GM23338 (cell line): Measurements from ENCODE around the gene APOM. TPM values are rescaled to one million over a fixed set of nuclear protein-coding genes. Genes with fewer than 3 reads are reported as not detected.

Experiments
- ATAC-seq: fragments of 200-7000 bp; cut with Tn5 transposase; 3 replicates; pipeline ENCODE4 v1.9.1; 2020
- DNase-seq: peaks from one replicate; pipeline ENCODE4 v3.0.0-alpha.2; 2015; ENCODE audit warnings: low spot score
- H2AFZ ChIP-seq: fragments of 200-600 bp; sonication (generic); 2 replicates; pipeline ENCODE4 v1.8.0; 2016; ENCODE audit warnings: antibody characterized with exemption, mild to moderate bottlenecking, moderate library complexity
- H3F3A ChIP-seq: fragments of 200-600 bp; sonication (generic); replicated peaks from 2 replicates; pipeline ENCODE4 v1.8.0; 2017; ENCODE audit warnings: antibody characterized with exemption, mixed run types, low read depth
- H3K27ac ChIP-seq: fragments of 200-600 bp; sonication (generic); 2 replicates; pipeline ENCODE4 v1.6.1; 2016; ENCODE audit warnings: low read depth
- H3K27me3 ChIP-seq: fragments of 200-600 bp; sonication (generic); 2 replicates; pipeline ENCODE4 v1.8.0; 2016; ENCODE audit warnings: mild to moderate bottlenecking, mixed run types, moderate library complexity; ENCODE audit not compliant: insufficient read depth
- H3K36me3 ChIP-seq: fragments of 200-600 bp; sonication (generic); 2 replicates; pipeline ENCODE4 v1.8.0; 2016; ENCODE audit warnings: mild to moderate bottlenecking; ENCODE audit not compliant: insufficient read depth
- H3K4me1 ChIP-seq: fragments of 200-600 bp; sonication (generic); 2 replicates; pipeline ENCODE4 v1.8.0; 2016; ENCODE audit warnings: mild to moderate bottlenecking, moderate library complexity; ENCODE audit not compliant: insufficient read depth
- H3K4me2 ChIP-seq: fragments of 200-600 bp; sonication (generic); 2 replicates; pipeline ENCODE4 v1.7.1; 2017; ENCODE audit warnings: mixed run types
- H3K4me3 ChIP-seq: fragments of 200-600 bp; sonication (generic); 2 replicates; pipeline ENCODE4 v1.6.1; 2016; ENCODE audit warnings: mixed run types
- H3K79me2 ChIP-seq: fragments of 200-600 bp; sonication (generic); replicated peaks from 2 replicates; pipeline ENCODE4 v1.8.0; 2017; ENCODE audit warnings: mild to moderate bottlenecking; ENCODE audit not compliant: insufficient read depth
- H3K9me2 ChIP-seq: fragments of 200-600 bp; sonication (generic); 2 replicates; pipeline ENCODE4 v1.8.0; 2017; ENCODE audit not compliant: insufficient read depth
- H4K20me1 ChIP-seq: fragments of 200-600 bp; sonication (generic); replicated peaks from 2 replicates; pipeline ENCODE4 v1.8.0; 2017; ENCODE audit warnings: mild to moderate bottlenecking; ENCODE audit not compliant: insufficient read depth
- H3K27ac Mint-ChIP-seq: 2 replicates; pipeline ENCODE4 v1.8.0; 2020; ENCODE audit warnings: inconsistent platforms, mild to moderate bottlenecking, moderate library complexity, mixed read lengths
- H3K27me3 Mint-ChIP-seq: 3 replicates; pipeline ENCODE4 v1.8.0; 2022; ENCODE audit warnings: low read depth, mild to moderate bottlenecking, moderate library complexity, mixed read lengths, inconsistent platforms; ENCODE audit not compliant: insufficient read depth, poor library complexity
- H3K36me3 Mint-ChIP-seq: 3 replicates; pipeline ENCODE4 v1.8.0; 2021; ENCODE audit warnings: low read depth, mild to moderate bottlenecking, inconsistent platforms, moderate library complexity, mixed read lengths
- H3K4me1 Mint-ChIP-seq: 3 replicates; pipeline ENCODE4 v1.8.0; 2020; ENCODE audit warnings: mild to moderate bottlenecking, inconsistent platforms, mixed read lengths
- H3K4me3 Mint-ChIP-seq: 3 replicates; pipeline ENCODE4 v1.8.0; 2021; ENCODE audit warnings: moderate library complexity, mild to moderate bottlenecking, inconsistent platforms, mixed read lengths
- H3K9me3 Mint-ChIP-seq: 3 replicates; pipeline ENCODE4 v1.8.0; 2020; ENCODE audit warnings: moderate library complexity, mild to moderate bottlenecking, inconsistent platforms, mixed read lengths
- EZH2 ChIP-seq: fragments of 200-600 bp; sonication (generic); IDR thresholded peaks from one replicate; pipeline ENCODE4 v1.8.0; 2017; ENCODE audit warnings: antibody characterized with exemption, mild to moderate bottlenecking, low read depth; ENCODE audit not compliant: unreplicated experiment
- EZH2phosphoT487 ChIP-seq: fragments of 200-600 bp; sonication (generic); IDR thresholded peaks from one replicate; pipeline ENCODE4 v1.8.1; 2018; ENCODE audit warnings: antibody characterized with exemption; ENCODE audit not compliant: unreplicated experiment
- NANOG ChIP-seq: IDR thresholded peaks from 2 replicates; pipeline ENCODE4 v1.6.1; 2016; ENCODE audit warnings: antibody characterized with exemption, borderline replicate concordance
- POLR2AphosphoS5 ChIP-seq: IDR thresholded peaks from 2 replicates; pipeline ENCODE4 v1.6.1; 2016; ENCODE audit warnings: antibody characterized with exemption, low read depth
- STAT1 ChIP-seq: IDR thresholded peaks from one replicate; pipeline ENCODE4 v1.6.1; 2016; ENCODE audit warnings: antibody characterized with exemption; ENCODE audit not compliant: unreplicated experiment
- ZNF114 ChIP-seq: fragments of 250-450 bp; sonication (Bioruptor Pico); IDR thresholded peaks from 2 replicates; pipeline ENCODE4 v1.5.0; 2020; ENCODE audit warnings: mild to moderate bottlenecking, moderate library complexity
- ZNF331 ChIP-seq: fragments of 250-450 bp; sonication (Bioruptor Pico); IDR thresholded peaks from 2 replicates; pipeline ENCODE4 v1.5.0; 2020; ENCODE audit warnings: low read depth, mild to moderate bottlenecking, moderate library complexity
- polyA plus RNA-seq: library from polyadenylated mRNA; unstranded; fragments of >200 nt; fragmentation: Nextera tagmentation; extraction: Ambion mirVana; gene quantifications from 2 replicates; pipeline ENCODE4 v1.2.1, GENCODE V29; 2016
- total RNA-seq: library from RNA; depleted of rRNA; stranded (reverse); fragments of >200 nt; shearing (Covaris generic); gene quantifications from 2 replicates; pipeline ENCODE4 v1.2.3, GENCODE V29; 2014
- TF ChIP-seq, protein P1 (sequence below), 2 experiments: fragments of 200-600 bp in 1 of 2; sonication (generic) in 1 of 2; conservative IDR thresholded peaks; 2 replicates each; pipeline versions ENCODE4 v1.5.1 to v1.6.1; 2016 to 2017; ENCODE audit warnings: antibody characterized with exemption in 2 of 2, low read depth in 2 of 2, mild to moderate bottlenecking in 2 of 2, moderate library complexity in 1 of 2

Gene APOM
- total and polyA plus RNA-seq, 2 experiments from 2014 or later = 1.2 to 10.7 TPM

DNA sequence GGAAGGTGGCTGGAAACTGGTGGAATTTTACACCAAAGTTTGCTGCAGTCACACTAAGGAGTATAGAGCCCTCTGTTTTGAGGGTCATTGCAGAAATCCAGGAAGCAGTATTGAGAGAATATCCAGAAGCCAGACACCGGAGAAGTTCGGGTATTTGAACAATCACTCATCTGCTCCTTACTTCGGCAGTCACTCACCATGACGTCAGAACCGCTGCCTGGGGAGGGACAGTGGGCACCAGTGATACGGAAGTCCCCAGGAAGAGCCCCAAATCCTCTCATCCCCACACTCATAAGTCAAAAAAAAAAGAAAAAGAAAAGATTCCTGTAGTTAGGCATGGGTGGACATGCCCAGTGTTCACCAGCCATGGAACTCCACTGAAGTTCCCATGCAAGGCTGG, 21.2 kb downstream of the APOM start:
- peaks cover 7% of the 10 kb centered on the region; the same call in 1 of the 2 replicates for H3F3A ChIP-seq
- Mint-ChIP-seq H3K4me3 (no peak overlapping the region), H3K9me3 (no peaks in the 10 kb centered on the region; the same call in 1 of the 3 replicates), H3K27ac (no peak overlapping the region), H3K36me3 (peaks cover 14% of the 10 kb centered on the region), H3K4me1 (peaks cover 13% of the 10 kb centered on the region), H3K27me3 (peaks cover 33% of the 10 kb centered on the region)
- ATAC-seq (no peak), DNase-seq (no peak)
- no peaks in the 10 kb centered on the region for H3K36me3 ChIP-seq
- no peak overlapping the region for H2AFZ ChIP-seq
- H3K27me3 ChIP-seq = peaks cover 10% of the 10 kb centered on the region
- no peaks in the 10 kb centered on the region for H3K9me2 ChIP-seq
- peaks cover 4% of the 10 kb centered on the region; the same call in 1 of the 2 replicates for H3K4me1 ChIP-seq
- no peak overlapping the region for H3K4me3 ChIP-seq
- no peaks in the 10 kb centered on the region; the same call in 1 of the 2 replicates for H4K20me1 ChIP-seq
- TF ChIP-seq, protein P1, sequence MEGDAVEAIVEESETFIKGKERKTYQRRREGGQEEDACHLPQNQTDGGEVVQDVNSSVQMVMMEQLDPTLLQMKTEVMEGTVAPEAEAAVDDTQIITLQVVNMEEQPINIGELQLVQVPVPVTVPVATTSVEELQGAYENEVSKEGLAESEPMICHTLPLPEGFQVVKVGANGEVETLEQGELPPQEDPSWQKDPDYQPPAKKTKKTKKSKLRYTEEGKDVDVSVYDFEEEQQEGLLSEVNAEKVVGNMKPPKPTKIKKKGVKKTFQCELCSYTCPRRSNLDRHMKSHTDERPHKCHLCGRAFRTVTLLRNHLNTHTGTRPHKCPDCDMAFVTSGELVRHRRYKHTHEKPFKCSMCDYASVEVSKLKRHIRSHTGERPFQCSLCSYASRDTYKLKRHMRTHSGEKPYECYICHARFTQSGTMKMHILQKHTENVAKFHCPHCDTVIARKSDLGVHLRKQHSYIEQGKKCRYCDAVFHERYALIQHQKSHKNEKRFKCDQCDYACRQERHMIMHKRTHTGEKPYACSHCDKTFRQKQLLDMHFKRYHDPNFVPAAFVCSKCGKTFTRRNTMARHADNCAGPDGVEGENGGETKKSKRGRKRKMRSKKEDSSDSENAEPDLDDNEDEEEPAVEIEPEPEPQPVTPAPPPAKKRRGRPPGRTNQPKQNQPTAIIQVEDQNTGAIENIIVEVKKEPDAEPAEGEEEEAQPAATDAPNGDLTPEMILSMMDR (conservative IDR thresholded peaks at IDR 0.05; ENCODE audit: low read depth in 2 of 2) = no peak
- no peak for TF ChIP-seq ZNF331 (CRISPR knock-in tag)
- TF ChIP-seq POLR2AphosphoS5 = no peak
- TF ChIP-seq NANOG = no peak
- no peak for TF ChIP-seq STAT1
- TF ChIP-seq EZH2phosphoT487 = no peak
- no peak for TF ChIP-seq EZH2
- no peak for TF ChIP-seq ZNF114
- H3K4me2 ChIP-seq = no peak overlapping the region
- H3K79me2 ChIP-seq = no peaks in the 10 kb centered on the region
- H3K27ac ChIP-seq = no peak overlapping the region

DNA sequence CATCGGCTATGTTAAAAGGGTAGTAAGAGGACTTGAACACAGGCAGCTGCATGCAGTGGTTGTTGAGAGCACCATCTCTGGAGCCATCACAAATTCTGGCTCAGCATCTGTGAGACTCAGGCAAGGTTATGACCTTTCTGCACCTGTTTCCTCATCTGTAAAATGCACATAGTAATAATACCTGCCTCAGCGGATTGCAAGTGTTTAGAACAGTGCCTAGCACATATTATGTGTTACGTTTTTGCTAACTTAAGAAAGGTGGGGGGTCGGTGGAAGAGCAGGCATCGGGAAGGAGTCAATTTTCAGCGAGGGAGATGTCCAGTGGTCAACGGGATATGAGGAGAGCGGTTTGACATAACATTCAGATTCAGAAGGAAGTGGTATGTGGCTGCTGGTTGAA, 22.3 kb downstream of the APOM start:
- no peak for TF ChIP-seq ZNF331 (CRISPR knock-in tag)
- Mint-ChIP-seq H3K27ac (no peak overlapping the region), H3K4me1 (peaks cover 13% of the 10 kb centered on the region), H3K9me3 (no peaks in the 10 kb centered on the region; the same call in 1 of the 3 replicates), H3K4me3 (no peak overlapping the region; the same call in 2 of the 3 replicates), H3K36me3 (peaks cover 4% of the 10 kb centered on the region), H3K27me3 (peaks cover 39% of the 10 kb centered on the region)
- DNase-seq (no peak), ATAC-seq (no peak)
- H3K79me2 ChIP-seq = no peaks in the 10 kb centered on the region
- no peaks in the 10 kb centered on the region for H3K36me3 ChIP-seq
- H3K4me1 ChIP-seq = peaks cover 4% of the 10 kb centered on the region; the same call in 1 of the 2 replicates
- no peaks in the 10 kb centered on the region; the same call in 1 of the 2 replicates for H4K20me1 ChIP-seq
- H3F3A ChIP-seq = peaks cover 11% of the 10 kb centered on the region; the same call in 1 of the 2 replicates
- H3K4me2 ChIP-seq = no peak overlapping the region
- no peaks in the 10 kb centered on the region for H3K9me2 ChIP-seq
- H3K27me3 ChIP-seq = peaks cover 18% of the 10 kb centered on the region
- no peak overlapping the region for H3K4me3 ChIP-seq
- H2AFZ ChIP-seq = no peak overlapping the region
- H3K27ac ChIP-seq = no peak overlapping the region
